Mononuclear cell (primary cell): ENCODE results near the gene RAB13. TPM values are rescaled to one million over a fixed set of nuclear protein-coding genes. Genes with fewer than 3 reads are reported as not detected.
A peak's percentile ranks its signal among the peaks of the same experiment; 100 is the strongest.

ENCODE experiments used
- H3K27me3 ChIP-seq: 2 replicates; pipeline ENCODE4 v1.6.0; 2011; ENCODE audit warnings: low read length, control low read depth; ENCODE audit not compliant: insufficient read depth
- H3K4me1 ChIP-seq: 2 replicates; pipeline ENCODE4 v1.5.1; 2011; ENCODE audit warnings: mild to moderate bottlenecking, low read length, control low read depth; ENCODE audit not compliant: insufficient read depth
- H3K4me3 ChIP-seq: 2 replicates; pipeline ENCODE4 v1.5.1; 2011; ENCODE audit warnings: mild to moderate bottlenecking, low read length, moderate library complexity
- H3K9me3 ChIP-seq: 2 replicates; pipeline ENCODE4 v1.5.1; 2011; ENCODE audit warnings: low read depth, mild to moderate bottlenecking, control low read depth, low read length
- total RNA-seq: library from RNA; depleted of rRNA; stranded (reverse); fragments of >200 nt; gene quantifications from one replicate; pipeline ENCODE4 v1.2.3, GENCODE V29; 2012

Gene RAB13
- total RNA-seq, 1 donor = 1.2 TPM

GRCh38 chr1:153967107-153967999, 18.8 kb downstream of the RAB13 start, which contains the start of gene CREB3L4:
CREB3L4 (plus strand) TSS chr1:153967902; CDS start chr1:153968526, 624 bp downstream.
- Histone ChIP-seq H3K4me1 (peaks cover 47% of the 10 kb centered on the region), H3K9me3 (no peaks in the 10 kb centered on the region), H3K27me3 (no peaks in the 10 kb centered on the region), H3K4me3 (peak within 1 kb of the TSS; percentile 81)

GRCh38 chr1:153963850-153964331, 22.2 kb downstream of the RAB13 start:
- H3K4me1 ChIP-seq = peaks cover 64% of the 10 kb centered on the region
- H3K9me3 ChIP-seq = no peaks in the 10 kb centered on the region
- no peaks in the 10 kb centered on the region for H3K27me3 ChIP-seq
- H3K4me3 ChIP-seq = peak overlapping the region; percentile 69

- Histone ChIP-seq H3K27me3 (no peaks in the 10 kb centered on the region), H3K9me3 (no peaks in the 10 kb centered on the region), H3K4me1 (peaks cover 60% of the 10 kb centered on the region), H3K4me3 (peak within 1 kb of the TSS; percentile 69)
Observed at GRCh38 chr1:153963030-153963849, 22.9 kb downstream of the RAB13 start, which contains the start of gene SLC39A1. SLC39A1 (minus strand) TSS chr1:153963537; CDS start chr1:153962715, 822 bp downstream.

- Histone ChIP-seq H3K9me3 (no peaks in the 10 kb centered on the region), H3K27me3 (no peaks in the 10 kb centered on the region), H3K4me1 (peaks cover 58% of the 10 kb centered on the region), H3K4me3 (peak overlapping the region; percentile 69)
Observed at GRCh38 chr1:153962088-153963029, 23.8 kb downstream of the RAB13 start.

- H3K4me3 ChIP-seq = no peak overlapping the region
- H3K27me3 ChIP-seq = no peaks in the 10 kb centered on the region
- H3K9me3 ChIP-seq = no peaks in the 10 kb centered on the region
- H3K4me1 ChIP-seq = peaks cover 62% of the 10 kb centered on the region
Observed at GRCh38 chr1:153961421-153961820, 24.7 kb downstream of the RAB13 start.

GRCh38 chr1:153960206-153960605, 25.9 kb downstream of the RAB13 start:
- peaks cover 63% of the 10 kb centered on the region for H3K4me1 ChIP-seq
- no peaks in the 10 kb centered on the region for H3K9me3 ChIP-seq
- no peak overlapping the region for H3K4me3 ChIP-seq
- H3K27me3 ChIP-seq = no peaks in the 10 kb centered on the region

GRCh38 chr1:153959454-153959853, 26.7 kb downstream of the RAB13 start:
- Histone ChIP-seq H3K4me3 (no peak overlapping the region), H3K27me3 (no peaks in the 10 kb centered on the region), H3K4me1 (peaks cover 68% of the 10 kb centered on the region), H3K9me3 (no peaks in the 10 kb centered on the region)

- no peaks in the 10 kb centered on the region for H3K27me3 ChIP-seq
- H3K4me1 ChIP-seq = peaks cover 63% of the 10 kb centered on the region
- H3K9me3 ChIP-seq = no peaks in the 10 kb centered on the region
- H3K4me3 ChIP-seq = no peak overlapping the region
Observed at GRCh38 chr1:153958961-153959260, 27.2 kb downstream of the RAB13 start.

GRCh38 chr1:153958111-153958960, 27.8 kb downstream of the RAB13 start, which contains the start of gene CRTC2:
CRTC2 (minus strand) TSS chr1:153958612; CDS start chr1:153958497, 115 bp downstream.
- Histone ChIP-seq H3K9me3 (no peaks in the 10 kb centered on the region), H3K4me3 (peak within 1 kb of the TSS; percentile 96), H3K27me3 (no peaks in the 10 kb centered on the region), H3K4me1 (peaks cover 60% of the 10 kb centered on the region)

- Histone ChIP-seq H3K9me3 (no peaks in the 10 kb centered on the region), H3K4me3 (peak overlapping the region; percentile 96), H3K4me1 (peaks cover 57% of the 10 kb centered on the region), H3K27me3 (no peaks in the 10 kb centered on the region)
Observed at GRCh38 chr1:153957744-153958110, 28.4 kb downstream of the RAB13 start.

- Histone ChIP-seq H3K4me3 (peak overlapping the region; percentile 96), H3K27me3 (no peaks in the 10 kb centered on the region), H3K9me3 (no peaks in the 10 kb centered on the region), H3K4me1 (peaks cover 51% of the 10 kb centered on the region)
Observed at GRCh38 chr1:153956997-153957715, 29.0 kb downstream of the RAB13 start.

GRCh38 chr1:153954826-153955225, 31.3 kb downstream of the RAB13 start:
- H3K4me1 ChIP-seq = peaks cover 40% of the 10 kb centered on the region
- no peaks in the 10 kb centered on the region for H3K9me3 ChIP-seq
- H3K27me3 ChIP-seq = no peaks in the 10 kb centered on the region
- H3K4me3 ChIP-seq = no peak overlapping the region

GRCh38 chr1:153953859-153954365, 32.2 kb downstream of the RAB13 start:
- no peaks in the 10 kb centered on the region for H3K27me3 ChIP-seq
- H3K4me3 ChIP-seq = no peak overlapping the region
- no peaks in the 10 kb centered on the region for H3K9me3 ChIP-seq
- H3K4me1 ChIP-seq = peaks cover 36% of the 10 kb centered on the region
